Activated CD4-positive, alpha-beta T cell treated with anti-CD3 and anti-CD28 coated beads, Interleukin-2, Interleukin-6, amounts not matched to agents 100 ng/mL and 50 ng/mL, durations not matched to agents 16 hours and 8 hours (primary cell): ENCODE measurements around the gene RNF6.
A peak's percentile ranks its signal among the peaks of the same experiment; 100 is the strongest.
"Not testable (repeated sequence)": the region's sequence is repeated elsewhere in the genome, so short reads cannot be mapped to it uniquely, and the experiment has no call there.

Source experiments
- DNase-seq: peaks from one replicate; pipeline ENCODE4 v3.0.0-alpha.2; 2020

Gene RNF6

GRCh38 chr13:26221721-26222519 lies at the start of gene RNF6:
Gene RNF6 (minus strand): TSS chr13:26222314. CDS start chr13:26219649, 2,665 bp downstream.
- DNase-seq, result peak; percentile 93

GRCh38 chr13:26270707-26271106 lies 48.6 kb upstream of the RNF6 start:
- DNase-seq, result no peak

GRCh38 chr13:26266311-26266710 lies 44.2 kb upstream of the RNF6 start:
- no peak for DNase-seq

- DNase-seq, result no peak
These were observed 40.0 kb upstream of the RNF6 start for GRCh38 chr13:26262156-26262555.

GRCh38 chr13:26259634-26260033 lies 37.5 kb upstream of the RNF6 start:
- DNase-seq, result no peak

- DNase-seq, result no peak
These were observed 34.9 kb upstream of the RNF6 start for GRCh38 chr13:26257049-26257448.

GRCh38 chr13:26255691-26256277 lies 33.7 kb upstream of the RNF6 start:
- no peak for DNase-seq

GRCh38 chr13:26255115-26255514 lies 33.0 kb upstream of the RNF6 start:
- DNase-seq, result no peak

- peak; percentile 66 for DNase-seq
These were observed 32.5 kb upstream of the RNF6 start for GRCh38 chr13:26254583-26255111.

- peak; percentile 90 for DNase-seq
These were observed 31.9 kb upstream of the RNF6 start, which contains the start of gene CDK8 for GRCh38 chr13:26253787-26254582. Gene CDK8 (plus strand): TSS chr13:26254129. CDS start chr13:26254642, 513 bp downstream.

GRCh38 chr13:26253262-26253786 lies 31.2 kb upstream of the RNF6 start:
- no peak for DNase-seq

- DNase-seq, result not testable (repeated sequence)
These were observed 29.9 kb upstream of the RNF6 start for GRCh38 chr13:26252006-26252405.

GRCh38 chr13:26249551-26249950 lies 27.4 kb upstream of the RNF6 start:
- no peak for DNase-seq

GRCh38 chr13:26247608-26248007 lies 25.5 kb upstream of the RNF6 start:
- DNase-seq, result no peak

- DNase-seq, result no peak
These were observed 24.9 kb upstream of the RNF6 start for GRCh38 chr13:26247011-26247410.

GRCh38 chr13:26246154-26246553 lies 24.0 kb upstream of the RNF6 start:
- no peak for DNase-seq

GRCh38 chr13:26236296-26236695 lies 14.2 kb upstream of the RNF6 start:
- DNase-seq, result no peak

- no peak for DNase-seq
These were observed 8.6 kb upstream of the RNF6 start for GRCh38 chr13:26230703-26231102.

GRCh38 chr13:26229080-26229615 lies 7.0 kb upstream of the RNF6 start:
- no peak for DNase-seq

GRCh38 chr13:26228096-26228495 lies 6.0 kb upstream of the RNF6 start:
- DNase-seq, result no peak

GRCh38 chr13:26227166-26227971 lies 5.3 kb upstream of the RNF6 start:
- DNase-seq, result no peak
